Stimulated activated naive CD8-positive, alpha-beta T cell treated with anti-CD3 and anti-CD28 coated beads, Interleukin-15, amount 100 ng/mL, for 72 hours (primary cell): ENCODE measurements around the gene NRN1.

Experiments used
- ATAC-seq: fragments of 150-1000 bp; cut with Tn5 transposase; 2 replicates; pipeline ENCODE4 v1.10.0; 2021; ENCODE audit warnings: mild to moderate bottlenecking, moderate library complexity
- DNase-seq, 2 donors: peaks; one replicate each; pipeline ENCODE4 v3.0.0; 2021 to 2022
- H3K27ac Mint-ChIP-seq, 2 donors: one replicate each; pipeline ENCODE4 v1.8.0; 2022; ENCODE audit warnings: mild to moderate bottlenecking in 2 of 2, mixed read lengths in 2 of 2, moderate library complexity in 2 of 2
- H3K27me3 Mint-ChIP-seq: one replicate; pipeline ENCODE4 v1.8.0; 2022; ENCODE audit warnings: mixed read lengths
- H3K4me1 Mint-ChIP-seq: one replicate; pipeline ENCODE4 v1.8.0; 2022; ENCODE audit warnings: mild to moderate bottlenecking, mixed read lengths
- H3K4me3 Mint-ChIP-seq, 2 donors: one replicate each; pipeline ENCODE4 v1.8.0; 2022; ENCODE audit warnings: mild to moderate bottlenecking in 2 of 2, mixed read lengths in 2 of 2, moderate library complexity in 1 of 2
- H3K9me3 Mint-ChIP-seq, 2 donors: one replicate each; pipeline ENCODE4 v1.8.0; 2022; ENCODE audit warnings: mixed read lengths in 2 of 2

The NRN1 gene

DNA sequence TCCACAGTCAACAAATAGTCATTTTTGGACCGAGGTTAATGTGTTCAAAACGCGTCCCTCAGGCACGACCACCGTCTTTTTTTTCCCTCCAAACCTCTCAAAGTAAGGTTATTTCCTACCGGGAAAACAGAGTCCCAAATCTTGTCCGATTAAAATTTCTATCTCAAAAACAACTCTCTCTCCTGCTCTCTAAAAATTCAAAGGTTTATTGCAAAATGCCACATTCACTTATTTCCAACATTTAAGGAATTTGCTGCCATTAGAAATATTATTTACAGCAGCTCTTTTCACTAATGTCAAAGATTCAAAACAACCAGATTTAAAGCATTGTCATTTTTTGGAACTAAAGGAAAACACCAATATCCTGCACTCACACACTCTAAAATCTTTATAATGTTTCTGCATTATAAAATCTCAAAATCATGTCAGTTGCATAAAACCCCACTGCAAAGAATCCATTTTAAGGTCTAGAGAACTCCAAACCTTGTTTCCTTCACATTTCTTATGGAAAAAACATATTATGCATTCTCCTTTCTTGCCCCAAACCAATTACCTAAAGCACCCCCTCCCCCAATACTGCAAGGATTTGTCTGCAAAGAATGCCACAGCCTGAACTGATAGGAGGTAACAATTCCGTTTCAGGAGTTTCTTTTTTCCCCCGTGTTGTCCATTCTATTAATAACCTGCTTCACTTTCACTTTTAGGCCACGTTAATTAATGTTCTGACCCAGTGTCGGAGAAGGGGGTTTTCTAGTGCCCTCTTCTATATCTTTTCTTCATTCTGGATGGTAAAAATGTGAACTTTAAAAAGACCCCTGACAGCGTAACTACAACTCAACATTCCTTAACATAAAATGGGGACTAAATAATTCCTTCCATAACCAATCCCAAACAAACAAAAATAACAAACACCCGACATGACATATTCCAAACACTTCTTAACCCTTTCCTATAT, 1.4 kb downstream of the NRN1 start:
- peaks cover 3 to 4% of the 10 kb centered on the region in 2 donors for H3K9me3 Mint-ChIP-seq
- no peak for ATAC-seq
- peaks cover 89% of the 10 kb centered on the region for H3K27me3 Mint-ChIP-seq
- H3K4me3 Mint-ChIP-seq, result peak overlapping the region; percentile 78 to 92
- peak overlapping the region in 1 of 2 donors; percentile 71 for H3K27ac Mint-ChIP-seq
- DNase-seq, result no peak
- H3K4me1 Mint-ChIP-seq, result peaks cover 82% of the 10 kb centered on the region

DNA sequence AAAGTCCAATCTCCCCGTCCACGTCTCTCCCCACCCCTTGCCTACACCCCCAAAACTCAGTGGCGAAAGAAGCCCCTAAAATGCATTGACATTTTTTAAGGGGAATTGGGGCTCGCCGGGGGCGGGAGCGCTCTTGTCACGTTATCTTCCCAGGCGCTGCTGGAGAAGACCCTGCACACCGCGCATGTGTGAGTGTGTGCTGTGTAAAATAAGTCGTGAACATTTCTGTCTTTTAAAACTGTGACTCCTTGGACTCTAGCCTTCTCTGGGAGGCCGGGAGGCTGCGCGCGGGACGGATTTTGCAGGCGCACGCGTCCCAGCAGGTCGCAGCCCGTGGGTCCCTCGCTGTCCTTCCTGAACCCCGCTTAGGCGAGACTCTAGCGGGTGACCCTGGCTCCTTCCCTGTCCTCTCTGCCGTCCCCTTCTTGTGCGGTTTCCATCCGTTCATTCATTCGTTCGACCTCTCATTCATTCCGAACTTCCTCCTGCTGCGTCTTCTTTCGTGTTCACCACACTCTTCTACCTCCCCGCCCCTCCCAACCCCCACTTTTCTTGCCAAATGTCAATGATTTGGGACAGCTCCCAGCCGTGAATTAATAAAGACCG, 2.2 kb downstream of the NRN1 start:
- peak overlapping the region in 1 of 2 donors; percentile 45 for H3K27ac Mint-ChIP-seq
- DNase-seq (no peak), ATAC-seq (no peak)
- H3K27me3 Mint-ChIP-seq, result peaks cover 89% of the 10 kb centered on the region
- peaks cover 89% of the 10 kb centered on the region for H3K4me1 Mint-ChIP-seq
- peaks cover 7 to 9% of the 10 kb centered on the region in 2 donors for H3K9me3 Mint-ChIP-seq
- peak overlapping the region; percentile 78 to 92 for H3K4me3 Mint-ChIP-seq

DNA sequence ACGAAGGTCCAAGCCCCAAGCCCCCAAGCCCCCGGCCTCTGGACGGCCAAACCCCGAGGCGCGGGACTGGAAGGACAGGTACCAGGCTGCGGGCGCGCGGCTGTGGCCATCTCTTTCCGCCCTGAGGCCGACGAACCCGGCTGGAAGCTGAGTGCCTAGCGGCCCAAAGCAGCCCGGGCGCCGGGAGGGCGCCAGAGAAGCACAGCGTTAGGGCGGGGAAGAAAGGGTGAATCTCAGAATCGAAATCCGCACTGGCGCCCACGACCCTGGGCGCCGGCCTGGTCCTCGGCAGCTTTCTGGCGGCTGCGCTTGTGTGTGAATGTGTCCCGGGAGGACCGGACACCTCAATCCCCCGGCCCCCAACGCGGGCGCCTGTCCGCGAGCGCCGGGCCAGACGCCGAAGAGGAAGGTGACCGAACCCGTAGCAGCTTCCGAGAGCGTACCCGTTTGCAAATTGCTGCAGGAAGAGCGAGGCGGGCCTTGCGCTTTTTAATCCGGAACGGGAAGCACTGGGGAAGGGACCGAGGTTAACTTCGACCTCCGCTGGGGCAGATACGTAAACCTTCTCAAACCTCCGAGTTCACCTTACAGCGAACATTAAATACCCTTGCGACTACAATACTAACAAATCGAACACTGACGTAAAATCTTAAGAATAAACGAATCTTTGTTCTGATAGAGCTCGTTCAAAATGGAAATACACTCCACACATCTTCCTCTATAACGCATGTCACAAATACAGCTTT, 2.9 kb downstream of the NRN1 start:
- Mint-ChIP-seq H3K27ac (peak overlapping the region in 1 of 2 donors; percentile 84), H3K4me3 (peak overlapping the region; percentile 78 to 92), H3K4me1 (peaks cover 89% of the 10 kb centered on the region), H3K9me3 (peaks cover 7 to 9% of the 10 kb centered on the region in 2 donors), H3K27me3 (peaks cover 90% of the 10 kb centered on the region)
- ATAC-seq (no peak), DNase-seq (peak; percentile 36 to 48)

- peak; percentile 8 for ATAC-seq
- Mint-ChIP-seq H3K9me3 (peaks cover 7 to 9% of the 10 kb centered on the region in 2 donors), H3K27me3 (peaks cover 97% of the 10 kb centered on the region), H3K4me3 (peak overlapping the region; percentile 78 to 92), H3K4me1 (peaks cover 92% of the 10 kb centered on the region), H3K27ac (no peak overlapping the region)
- DNase-seq, result peak in 1 of 2 donors; percentile 23
Measured at GRCh38 chr6:6002848-6003620, 3.7 kb downstream of the NRN1 start.

DNA sequence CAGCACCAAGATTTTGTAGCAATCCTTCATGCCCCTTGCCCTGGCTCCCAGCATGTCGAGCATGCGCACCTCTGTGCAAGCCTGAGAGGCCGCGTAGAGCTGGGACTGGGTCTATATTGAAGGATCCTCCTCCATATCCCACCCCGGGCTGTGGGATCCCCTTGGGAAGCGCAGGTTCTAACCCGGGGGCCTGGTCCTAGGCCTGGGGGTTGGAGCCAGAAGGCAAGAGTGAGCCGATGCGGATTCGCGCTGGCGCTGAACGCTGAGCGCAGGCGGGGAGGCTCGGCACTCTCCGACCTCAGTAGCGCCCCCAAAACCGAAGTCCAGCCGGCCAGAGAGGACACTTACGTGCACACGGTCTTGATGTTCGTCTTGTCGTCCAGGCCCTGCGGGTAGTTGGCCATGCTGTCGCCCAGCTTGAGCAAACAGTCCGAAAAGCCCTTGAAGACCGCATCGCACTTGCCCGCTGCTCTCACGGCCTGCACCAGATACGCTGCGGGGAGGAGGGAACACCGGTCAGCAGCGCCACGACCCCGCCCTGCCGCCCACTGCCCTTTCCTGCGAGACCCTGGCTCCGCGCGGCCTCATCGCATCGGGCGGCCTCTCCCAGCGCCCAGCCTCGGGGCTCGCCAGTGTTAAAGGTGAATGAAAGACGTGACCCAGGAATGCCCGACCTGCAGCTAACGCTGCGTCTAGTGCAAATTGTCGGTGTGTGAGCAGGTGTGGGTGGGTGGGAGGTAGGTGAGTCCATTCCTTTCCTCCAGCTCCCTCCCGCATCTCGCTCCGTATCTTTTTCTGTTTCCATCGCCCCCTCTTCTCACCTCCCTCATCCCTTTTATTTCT, 4.5 kb downstream of the NRN1 start:
- DNase-seq, result peak in 1 of 2 donors; percentile 30
- peak; percentile 10 for ATAC-seq
- Mint-ChIP-seq H3K27me3 (peaks cover 100% of the 10 kb centered on the region), H3K4me1 (peaks cover 92% of the 10 kb centered on the region), H3K9me3 (peaks cover 7 to 9% of the 10 kb centered on the region in 2 donors), H3K27ac (no peak overlapping the region), H3K4me3 (peak overlapping the region; percentile 78 to 92)

DNA sequence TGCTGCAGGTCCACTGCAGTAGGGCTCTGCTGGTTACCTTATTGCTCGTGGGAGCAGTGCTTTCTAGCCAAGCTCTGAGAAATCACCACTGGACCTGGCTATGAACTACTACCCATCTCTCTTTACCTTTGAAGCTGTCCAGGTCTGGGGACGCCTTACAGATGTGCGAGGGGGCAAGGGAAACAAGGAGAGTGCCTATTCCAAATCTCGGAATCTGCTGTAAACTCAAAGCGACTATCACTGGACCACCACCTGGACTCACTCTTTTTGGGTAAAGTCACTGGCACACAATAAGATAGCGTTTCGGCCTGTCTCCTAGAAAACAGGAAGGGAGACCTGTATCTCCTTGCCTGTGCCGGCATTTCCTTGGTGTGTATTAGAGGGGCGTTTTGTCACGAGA, 5.3 kb downstream of the NRN1 start:
- Mint-ChIP-seq H3K27ac (no peak overlapping the region), H3K4me1 (peaks cover 92% of the 10 kb centered on the region), H3K9me3 (peaks cover 7 to 9% of the 10 kb centered on the region in 2 donors), H3K27me3 (peaks cover 100% of the 10 kb centered on the region), H3K4me3 (peak overlapping the region; percentile 78 to 92)
- DNase-seq, result no peak
- no peak for ATAC-seq

- Mint-ChIP-seq H3K27ac (peak overlapping the region in 1 of 2 donors; percentile 30), H3K4me1 (peaks cover 92% of the 10 kb centered on the region), H3K27me3 (peaks cover 100% of the 10 kb centered on the region), H3K4me3 (peak overlapping the region; percentile 68 to 80), H3K9me3 (peaks cover 7 to 9% of the 10 kb centered on the region in 2 donors)
- no peak for ATAC-seq
- DNase-seq, result no peak
Measured at GRCh38 chr6:5999688-6000608, 6.8 kb downstream of the NRN1 start.

DNA sequence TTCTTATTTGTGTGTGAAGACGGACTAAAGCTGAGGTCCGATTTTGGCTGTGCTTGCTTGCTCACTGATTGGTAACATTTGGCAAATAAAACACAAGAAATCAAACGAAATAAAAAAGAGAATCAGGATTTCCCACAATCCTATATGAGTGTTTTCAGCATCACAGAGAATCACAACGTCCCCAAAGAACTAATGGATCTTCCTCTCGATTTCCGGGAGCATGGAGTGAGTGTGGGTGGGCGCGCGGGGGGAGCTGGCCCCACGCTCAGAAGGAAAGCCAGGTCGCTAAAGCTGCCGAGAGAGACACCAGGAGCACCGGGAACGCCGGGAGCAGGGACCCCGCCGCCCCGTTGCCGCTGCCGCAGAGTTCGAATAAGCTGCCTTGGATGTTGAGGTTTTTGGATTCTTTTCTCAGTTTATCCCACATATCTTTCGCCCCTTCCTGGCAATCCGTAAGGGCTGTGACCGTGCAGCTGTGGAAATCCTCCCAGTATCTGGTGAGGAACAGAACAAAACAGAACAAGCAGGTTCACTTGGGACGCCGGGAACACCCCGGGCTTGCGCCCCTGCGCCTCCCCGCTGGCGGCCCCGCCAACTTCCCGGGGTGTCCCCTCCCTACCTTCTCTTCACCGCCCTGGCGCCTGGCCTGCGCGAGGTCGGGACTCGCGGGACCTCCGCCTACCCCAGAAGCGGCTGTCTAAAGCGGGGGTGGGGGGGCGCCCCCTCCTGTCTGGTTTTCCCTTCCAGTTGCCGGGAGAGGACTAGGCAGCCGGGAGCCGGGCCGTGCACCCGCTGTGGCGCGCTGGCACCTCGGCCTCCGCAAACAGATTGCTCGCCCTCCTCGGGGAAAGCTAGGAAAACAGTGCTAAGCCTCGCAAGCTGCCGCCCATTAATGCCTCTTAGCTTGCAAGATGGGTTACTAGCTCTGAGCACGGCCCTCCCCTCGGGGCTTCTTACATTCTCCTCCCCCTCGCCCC, 7.7 kb downstream of the NRN1 start:
- Mint-ChIP-seq H3K9me3 (peaks cover 7 to 9% of the 10 kb centered on the region in 2 donors), H3K4me3 (peak overlapping the region; percentile 68 to 80), H3K27ac (no peak overlapping the region), H3K27me3 (peaks cover 100% of the 10 kb centered on the region), H3K4me1 (peaks cover 92% of the 10 kb centered on the region)
- ATAC-seq (no peak), DNase-seq (peak in 1 of 2 donors; percentile 23)

- H3K27ac Mint-ChIP-seq, result no peak overlapping the region
- ATAC-seq (no peak), DNase-seq (no peak)
- H3K4me1 Mint-ChIP-seq, result peaks cover 88% of the 10 kb centered on the region
- peaks cover 7 to 9% of the 10 kb centered on the region in 2 donors for H3K9me3 Mint-ChIP-seq
- peak overlapping the region; percentile 71 to 86 for H3K4me3 Mint-ChIP-seq
- H3K27me3 Mint-ChIP-seq, result peaks cover 100% of the 10 kb centered on the region
Measured at GRCh38 chr6:5998236-5998635, 8.5 kb downstream of the NRN1 start.

DNA sequence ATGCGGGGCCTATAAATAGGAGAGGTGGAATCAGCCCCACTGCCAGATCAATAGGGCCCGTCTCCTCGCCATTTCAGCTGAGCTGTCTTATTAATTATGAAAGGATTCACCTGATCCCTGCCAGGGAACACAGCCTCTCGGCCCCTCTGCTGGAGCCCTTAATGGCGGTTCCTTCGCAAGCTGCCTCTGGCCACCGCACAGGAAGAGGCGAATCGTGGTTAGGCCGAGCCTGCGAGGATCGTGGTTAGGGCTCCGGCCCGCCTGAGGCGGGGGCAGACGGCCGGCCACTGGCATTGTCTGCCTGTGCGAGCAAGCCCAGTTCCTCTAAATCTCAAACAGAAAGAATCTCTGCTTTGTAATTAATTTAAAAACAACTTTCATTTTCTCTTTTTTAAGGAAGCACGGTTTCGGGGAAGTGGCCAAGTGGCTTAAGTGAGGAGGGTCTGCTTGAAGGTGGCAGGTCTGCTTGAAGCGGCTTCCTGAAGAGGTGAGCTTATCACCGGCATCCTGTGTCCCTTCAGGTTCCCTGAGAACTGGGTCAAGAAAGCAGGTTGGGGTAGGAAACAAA, 9.2 kb downstream of the NRN1 start:
- Mint-ChIP-seq H3K9me3 (peaks cover 7 to 9% of the 10 kb centered on the region in 2 donors), H3K27ac (peak overlapping the region in 1 of 2 donors; percentile 79), H3K4me1 (peaks cover 81% of the 10 kb centered on the region), H3K27me3 (peaks cover 100% of the 10 kb centered on the region), H3K4me3 (peak overlapping the region; percentile 86 to 89)
- ATAC-seq (no peak), DNase-seq (no peak)

- ATAC-seq (no peak), DNase-seq (no peak)
- Mint-ChIP-seq H3K9me3 (peaks cover 7 to 9% of the 10 kb centered on the region in 2 donors), H3K27ac (peak overlapping the region; percentile 47 to 79), H3K4me3 (peak overlapping the region; percentile 86 to 89), H3K27me3 (peaks cover 100% of the 10 kb centered on the region), H3K4me1 (peaks cover 75% of the 10 kb centered on the region)
Measured at GRCh38 chr6:5996714-5997419, 9.9 kb downstream of the NRN1 start.
